DND-41 (cell line): Measurements from ENCODE around the gene ZCWPW1.

ENCODE experiments used
- ATAC-seq: fragments of 200-7000 bp; cut with Tn5 transposase; 3 replicates; pipeline ENCODE4 v1.9.1; 2021; ENCODE audit warnings: low read depth; ENCODE audit not compliant: insufficient read depth
- DNase-seq: peaks from one replicate; pipeline ENCODE4 v3.0.0-alpha.2; 2020
- H2AFZ ChIP-seq: 2 replicates; pipeline ENCODE4 v1.6.0; 2012; ENCODE audit warnings: low read depth, low read length
- H3K27ac ChIP-seq: 2 replicates; pipeline ENCODE4 v1.5.1; 2012; ENCODE audit warnings: low read length, inconsistent platforms
- H3K27me3 ChIP-seq: fragments of 200-600 bp; sonication (generic); 2 replicates; pipeline ENCODE4 v1.6.0; 2012; ENCODE audit warnings: low read length, mild to moderate bottlenecking, inconsistent platforms; ENCODE audit not compliant: insufficient read depth, poor library complexity
- H3K36me3 ChIP-seq: 2 replicates; pipeline ENCODE4 v1.5.1; 2012; ENCODE audit warnings: low read length, inconsistent platforms; ENCODE audit not compliant: insufficient read depth
- H3K4me1 ChIP-seq: 2 replicates; pipeline ENCODE4 v1.5.1; 2012; ENCODE audit warnings: mild to moderate bottlenecking, low read length; ENCODE audit not compliant: insufficient read depth
- H3K4me2 ChIP-seq: 2 replicates; pipeline ENCODE4 v1.6.0; 2012; ENCODE audit warnings: mild to moderate bottlenecking, moderate library complexity, low read length, inconsistent platforms; ENCODE audit not compliant: insufficient read depth
- H3K4me3 ChIP-seq, 2 experiments: fragments of 200-600 bp in 1 of 2; shearing (Covaris generic) in 1 of 2; 2 replicates each; pipeline ENCODE4 v1.5.1; 2012 to 2016; ENCODE audit warnings: inconsistent platforms in 2 of 2, low read length in 2 of 2, mild to moderate bottlenecking in 2 of 2, low read depth in 1 of 2, moderate library complexity in 1 of 2
- H3K79me2 ChIP-seq: 2 replicates; pipeline ENCODE4 v1.6.0; 2012; ENCODE audit warnings: low read length, inconsistent platforms; ENCODE audit not compliant: insufficient read depth
- H3K9ac ChIP-seq: 2 replicates; pipeline ENCODE4 v1.6.0; 2012; ENCODE audit warnings: low read depth, mild to moderate bottlenecking, inconsistent platforms, low read length, moderate library complexity
- H3K9me3 ChIP-seq: 2 replicates; pipeline ENCODE4 v1.5.1; 2012; ENCODE audit warnings: low read length, moderate library complexity, mild to moderate bottlenecking, inconsistent platforms; ENCODE audit not compliant: insufficient read depth, severe bottlenecking
- H4K20me1 ChIP-seq: 2 replicates; pipeline ENCODE4 v1.6.0; 2012; ENCODE audit warnings: low read length; ENCODE audit not compliant: insufficient read depth
- EZH2 ChIP-seq: IDR thresholded peaks from 3 replicates; pipeline ENCODE4 v1.6.1; 2012; ENCODE audit warnings: borderline replicate concordance, low read depth, mild to moderate bottlenecking, moderate library complexity, low read length, inconsistent platforms; ENCODE audit not compliant: severe bottlenecking
- TF ChIP-seq, protein P1 (sequence below): IDR thresholded peaks from 2 replicates; pipeline ENCODE4 v1.5.1; 2012; ENCODE audit warnings: borderline replicate concordance, low read length, moderate library complexity, mild to moderate bottlenecking; ENCODE audit not compliant: poor library complexity, severe bottlenecking; ENCODE audit errors: extremely low read depth

The ZCWPW1 gene

DNA sequence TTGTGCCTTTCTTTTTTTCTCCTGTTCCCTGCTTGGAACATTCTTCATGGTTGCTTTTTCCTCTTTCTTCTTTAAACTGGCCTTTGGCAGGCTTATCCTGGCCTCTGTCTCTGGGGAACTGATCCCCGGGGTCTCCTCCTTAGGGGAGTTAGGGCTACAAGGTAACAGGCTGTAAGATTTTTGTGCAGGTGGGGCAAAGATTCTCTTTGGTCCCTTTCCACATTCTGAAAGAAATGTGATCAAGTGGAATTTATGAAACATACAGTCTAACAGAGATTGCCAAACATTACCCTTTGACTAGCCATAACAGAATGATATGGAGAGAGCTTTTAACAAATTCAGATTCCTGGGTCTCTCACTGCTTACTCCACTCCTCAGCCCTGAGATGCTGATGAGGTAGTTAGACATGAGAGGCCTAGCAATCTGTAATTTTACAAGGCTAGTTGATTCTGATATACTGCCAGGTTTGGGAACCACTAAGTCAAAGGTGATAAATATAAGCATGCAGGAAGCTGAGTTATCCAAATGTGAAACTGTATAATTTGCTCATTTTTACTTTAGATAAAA lies 8.8 kb downstream of the ZCWPW1 start:
- H3K36me3 ChIP-seq, result no peaks in the 10 kb centered on the region

DNA sequence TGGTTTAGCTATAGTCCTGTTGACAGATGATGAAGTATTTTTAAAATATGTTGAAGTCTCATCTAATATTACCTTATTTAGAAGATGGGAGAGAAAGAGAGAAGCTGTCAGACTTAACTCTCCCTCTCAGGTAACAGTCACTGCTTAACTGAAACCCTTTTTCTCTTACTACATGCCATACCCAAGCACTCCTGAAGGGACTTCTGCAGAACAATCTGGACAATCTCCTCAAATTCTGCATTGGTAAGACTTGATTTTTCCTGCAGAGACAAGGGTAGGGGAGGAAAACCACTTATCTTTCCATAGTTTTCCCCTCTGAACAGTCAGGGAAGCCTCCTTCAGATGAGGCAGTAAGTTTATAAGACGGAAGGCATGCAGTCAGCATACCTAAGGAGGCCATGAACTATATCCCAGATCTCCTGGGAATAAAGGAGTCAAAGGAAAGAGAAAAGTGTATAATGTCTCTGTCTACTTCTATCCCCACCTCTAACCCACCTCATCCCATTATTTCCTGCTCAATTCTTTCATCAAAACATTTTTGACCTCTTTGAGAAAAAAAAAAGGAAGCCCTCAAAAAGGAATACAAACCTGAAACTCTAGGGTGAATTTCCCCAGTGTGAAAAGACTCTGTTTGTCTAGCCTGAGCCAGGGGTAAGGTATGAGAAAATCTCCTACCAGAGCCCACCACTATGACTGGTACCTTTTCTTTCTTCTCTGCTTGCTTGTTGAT lies 9.4 kb downstream of the ZCWPW1 start:
- Histone ChIP-seq H3K36me3 (no peaks in the 10 kb centered on the region), H3K79me2 (no peaks in the 10 kb centered on the region), H3K9ac (no peak overlapping the region), H3K4me1 (no peaks in the 10 kb centered on the region), H3K27me3 (no peaks in the 10 kb centered on the region), H2AFZ (no peak overlapping the region), H3K4me3 (no peak overlapping the region), H3K4me2 (no peak overlapping the region), H3K27ac (no peak overlapping the region), H3K9me3 (no peaks in the 10 kb centered on the region), H4K20me1 (no peaks in the 10 kb centered on the region)
- ATAC-seq, result no peak
- DNase-seq, result no peak
- TF ChIP-seq, protein P1, sequence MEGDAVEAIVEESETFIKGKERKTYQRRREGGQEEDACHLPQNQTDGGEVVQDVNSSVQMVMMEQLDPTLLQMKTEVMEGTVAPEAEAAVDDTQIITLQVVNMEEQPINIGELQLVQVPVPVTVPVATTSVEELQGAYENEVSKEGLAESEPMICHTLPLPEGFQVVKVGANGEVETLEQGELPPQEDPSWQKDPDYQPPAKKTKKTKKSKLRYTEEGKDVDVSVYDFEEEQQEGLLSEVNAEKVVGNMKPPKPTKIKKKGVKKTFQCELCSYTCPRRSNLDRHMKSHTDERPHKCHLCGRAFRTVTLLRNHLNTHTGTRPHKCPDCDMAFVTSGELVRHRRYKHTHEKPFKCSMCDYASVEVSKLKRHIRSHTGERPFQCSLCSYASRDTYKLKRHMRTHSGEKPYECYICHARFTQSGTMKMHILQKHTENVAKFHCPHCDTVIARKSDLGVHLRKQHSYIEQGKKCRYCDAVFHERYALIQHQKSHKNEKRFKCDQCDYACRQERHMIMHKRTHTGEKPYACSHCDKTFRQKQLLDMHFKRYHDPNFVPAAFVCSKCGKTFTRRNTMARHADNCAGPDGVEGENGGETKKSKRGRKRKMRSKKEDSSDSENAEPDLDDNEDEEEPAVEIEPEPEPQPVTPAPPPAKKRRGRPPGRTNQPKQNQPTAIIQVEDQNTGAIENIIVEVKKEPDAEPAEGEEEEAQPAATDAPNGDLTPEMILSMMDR, result no peak
- TF ChIP-seq EZH2, result no peak

More for the DNA sequence above, 8.8 kb downstream of the ZCWPW1 start:
- TF ChIP-seq, protein P1, result no peak
- no peak for TF ChIP-seq EZH2
- H3K9ac ChIP-seq, result no peak overlapping the region
- no peaks in the 10 kb centered on the region for H3K79me2 ChIP-seq
- ATAC-seq, result no peak
- no peaks in the 10 kb centered on the region for H3K9me3 ChIP-seq
- no peak overlapping the region for H3K27ac ChIP-seq
- H3K4me3 ChIP-seq, result no peak overlapping the region
- no peaks in the 10 kb centered on the region for H3K27me3 ChIP-seq
- DNase-seq, result no peak
- no peak overlapping the region for H2AFZ ChIP-seq
- H4K20me1 ChIP-seq, result no peaks in the 10 kb centered on the region
- no peaks in the 10 kb centered on the region for H3K4me1 ChIP-seq
- H3K4me2 ChIP-seq, result no peak overlapping the region

DNA sequence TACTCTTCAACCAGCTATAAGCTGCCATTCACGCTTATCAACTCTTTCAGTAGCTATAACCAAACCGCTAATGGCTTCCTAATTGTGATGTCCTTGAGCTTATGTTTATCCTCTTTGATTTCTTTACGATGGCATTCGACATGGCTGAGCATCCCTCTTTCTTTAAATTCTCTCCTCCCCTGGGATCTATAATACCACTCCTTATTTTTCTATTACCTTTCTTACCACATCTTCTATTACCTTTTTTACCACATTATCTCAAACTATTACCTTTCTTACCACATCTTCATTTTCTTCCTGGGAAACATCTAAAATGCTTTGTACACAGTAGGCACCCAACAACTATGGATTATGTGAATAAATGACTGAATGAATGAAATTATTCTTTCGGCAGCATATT lies 13.1 kb downstream of the ZCWPW1 start:
- Histone ChIP-seq H2AFZ (no peak overlapping the region), H3K4me2 (no peak overlapping the region), H3K4me1 (no peaks in the 10 kb centered on the region), H4K20me1 (no peaks in the 10 kb centered on the region; the same call in 1 of the 2 replicates), H3K36me3 (no peaks in the 10 kb centered on the region), H3K9ac (no peak overlapping the region), H3K27me3 (no peaks in the 10 kb centered on the region), H3K9me3 (no peaks in the 10 kb centered on the region), H3K79me2 (no peaks in the 10 kb centered on the region), H3K4me3 (no peak overlapping the region), H3K27ac (no peak overlapping the region)
- no peak for TF ChIP-seq EZH2
- TF ChIP-seq, protein P1, result no peak
- no peak for ATAC-seq
- DNase-seq, result no peak
